Keratinocyte (primary cell): Measurements from ENCODE around the gene DCAF12L2. TPM values are rescaled to one million over a fixed set of nuclear protein-coding genes. Genes with fewer than 3 reads are reported as not detected.

ENCODE experiments used
- DNase-seq: peaks from one replicate; pipeline ENCODE4 v3.0.0-alpha.2; 2011; ENCODE audit warnings: low read depth, missing footprints, low spot score
- FAIRE-seq: peaks from 2 replicates; lab custom pipeline; 2011; peaks lifted over from hg19 to GRCh38; lab: Jason Lieb, UNC
- H2AFZ ChIP-seq: 2 replicates; pipeline ENCODE4 v1.6.0; 2012; ENCODE audit warnings: low read length, control low read depth, inconsistent platforms; ENCODE audit not compliant: control insufficient read depth
- H3K27ac ChIP-seq: 2 replicates; pipeline ENCODE4 v1.5.1; 2011; ENCODE audit warnings: low read length; ENCODE audit not compliant: control insufficient read depth, insufficient read depth
- H3K27me3 ChIP-seq: 3 replicates; pipeline ENCODE4 v1.6.0; 2011; ENCODE audit warnings: low read length; ENCODE audit not compliant: control insufficient read depth, insufficient read depth; ENCODE audit errors: extremely low read depth
- H3K36me3 ChIP-seq, 2 experiments: 2 replicates in 1 of 2; 3 replicates in 1 of 2; pipeline ENCODE4 v1.5.1; 2011; ENCODE audit warnings: low read length in 2 of 2, mild to moderate bottlenecking in 1 of 2; ENCODE audit not compliant: control insufficient read depth in 2 of 2, insufficient read depth in 2 of 2; ENCODE audit errors: extremely low read depth in 1 of 2
- H3K4me1 ChIP-seq: 3 replicates; pipeline ENCODE4 v1.5.1; 2011; ENCODE audit warnings: low read length; ENCODE audit not compliant: control insufficient read depth, insufficient read depth; ENCODE audit errors: extremely low read depth
- H3K4me2 ChIP-seq: 3 replicates; pipeline ENCODE4 v1.6.0; 2011; ENCODE audit warnings: low read depth, low read length; ENCODE audit not compliant: control insufficient read depth, insufficient read depth; ENCODE audit errors: extremely low read depth
- H3K4me3 ChIP-seq, 3 experiments: fragments of 200-600 bp in 1 of 3; sonication (generic) in 1 of 3; 2 replicates in 2 of 3; 3 replicates in 1 of 3; pipeline ENCODE4 v1.5.1; 2011 to 2016; ENCODE audit warnings: low read length in 3 of 3, mild to moderate bottlenecking in 3 of 3, control low read depth in 2 of 3, inconsistent platforms in 1 of 3, low read depth in 1 of 3, mixed read lengths in 1 of 3, mixed run types in 1 of 3, moderate library complexity in 1 of 3; ENCODE audit not compliant: control insufficient read depth in 2 of 3, insufficient read depth in 2 of 3; ENCODE audit errors: extremely low read depth in 1 of 3
- H3K79me2 ChIP-seq: 2 replicates; pipeline ENCODE4 v1.6.0; 2012; ENCODE audit warnings: low read length; ENCODE audit not compliant: control insufficient read depth, insufficient read depth
- H3K9ac ChIP-seq: 3 replicates; pipeline ENCODE4 v1.6.0; 2011; ENCODE audit warnings: low read length; ENCODE audit not compliant: control insufficient read depth, insufficient read depth; ENCODE audit errors: extremely low read depth
- H3K9me1 ChIP-seq: 3 replicates; pipeline ENCODE4 v1.6.0; 2011; ENCODE audit warnings: low read length; ENCODE audit not compliant: control insufficient read depth, insufficient read depth; ENCODE audit errors: extremely low read depth
- H3K9me3 ChIP-seq: 2 replicates; pipeline ENCODE4 v1.5.1; 2012; ENCODE audit warnings: low read depth, low read length; ENCODE audit not compliant: control insufficient read depth
- H4K20me1 ChIP-seq: 3 replicates; pipeline ENCODE4 v1.6.0; 2011; ENCODE audit warnings: low read length; ENCODE audit not compliant: control insufficient read depth, insufficient read depth; ENCODE audit errors: extremely low read depth
- CTCF ChIP-seq, 3 experiments: IDR thresholded peaks in 1 of 3; conservative IDR thresholded peaks in 1 of 3; optimal IDR thresholded peaks in 1 of 3; 2 replicates in 2 of 3; 3 replicates in 1 of 3; pipeline versions ENCODE3 to v1.5.1; 2011; ENCODE audit warnings: low read length in 3 of 3, mild to moderate bottlenecking in 3 of 3, moderate library complexity in 2 of 3, control low read depth in 1 of 3, inconsistent platforms in 1 of 3; ENCODE audit not compliant: insufficient read depth in 2 of 3; ENCODE audit errors: extremely low read depth in 1 of 3
- EZH2 ChIP-seq: IDR thresholded peaks from one replicate; pipeline ENCODE4 v1.6.1; 2012; ENCODE audit warnings: inconsistent platforms, mild to moderate bottlenecking, low read length, moderate library complexity
- dilution Hi-C: fragments of 300-500 bp; cut with MboI; formaldehyde crosslinking; loops from one replicate; pipeline ENCODE4 v1.7.0; 2020; ENCODE audit warnings: low sequenced_read_pairs; ENCODE audit not compliant: extremely low pct_ligation_motif_present
- polyA plus RNA-seq, 5 experiments: library from polyadenylated mRNA; depleted of rRNA in 3 of 5; stranded (reverse) in 3 of 5; stranded (forward) in 1 of 5; unstranded in 1 of 5; fragments of >200 nt; gene quantifications; 1 replicate in 1 of 5; 2 replicates in 3 of 5; 3 replicates in 1 of 5; pipeline versions ENCODE4 v1.2.1 to v1.2.3, GENCODE V29; 2011 to 2012; ENCODE audit warnings: missing spikeins in 2 of 5, low read depth in 1 of 5, low replicate concordance in 1 of 5

The DCAF12L2 gene
- polyA plus RNA-seq, 1 donor (not counting 4 experiments of a cell fraction or from before 2014, with no cell fraction given), result 0.04 TPM

GRCh38 chrX:126167560-126167959 lies 1.5 kb upstream of the DCAF12L2 start:
- Histone ChIP-seq H4K20me1 (no peaks in the 10 kb centered on the region), H3K9me1 (no peaks in the 10 kb centered on the region), H3K9ac (no peak overlapping the region), H3K4me2 (no peak overlapping the region), H3K9me3 (no peaks in the 10 kb centered on the region), H3K27me3 (peaks cover 6% of the 10 kb centered on the region), H3K79me2 (no peaks in the 10 kb centered on the region), H3K36me3 (no peaks in the 10 kb centered on the region), H3K27ac (no peak overlapping the region), H3K4me1 (no peaks in the 10 kb centered on the region), H3K4me3 (no peak overlapping the region), H2AFZ (no peak overlapping the region)
- DNase-seq, result no peak
- dilution Hi-C loops, result no loop called here
- TF ChIP-seq EZH2 (no peak), CTCF (optimal IDR thresholded peaks at IDR 0.05 in 1 of 3, IDR thresholded peaks at IDR 0.05 in 1 of 3, conservative IDR thresholded peaks at IDR 0.05 in 1 of 3; ENCODE audit: extremely low read depth in 1 of 3, insufficient read depth in 2 of 3, low read length in 3 of 3) (no peak)
- no peak for FAIRE-seq

GRCh38 chrX:126165401-126165720 lies 728 bp downstream of the DCAF12L2 start:
- no peaks in the 10 kb centered on the region for H3K79me2 ChIP-seq
- FAIRE-seq, result no peak
- H3K9me1 ChIP-seq, result no peaks in the 10 kb centered on the region

More at GRCh38 chrX:126165401-126165720, 728 bp downstream of the DCAF12L2 start:
- Histone ChIP-seq H2AFZ (no peak overlapping the region), H3K9ac (no peak overlapping the region), H3K27ac (no peak overlapping the region), H3K4me3 (no peak overlapping the region), H3K4me1 (no peaks in the 10 kb centered on the region), H3K27me3 (peaks cover 6% of the 10 kb centered on the region), H3K9me3 (no peaks in the 10 kb centered on the region), H4K20me1 (no peaks in the 10 kb centered on the region), H3K4me2 (no peak overlapping the region), H3K36me3 (no peaks in the 10 kb centered on the region)
- dilution Hi-C loops, result no loop called here
- no peak for TF ChIP-seq EZH2
- TF ChIP-seq CTCF (optimal IDR thresholded peaks at IDR 0.05 in 1 of 3, IDR thresholded peaks at IDR 0.05 in 1 of 3, conservative IDR thresholded peaks at IDR 0.05 in 1 of 3; ENCODE audit: extremely low read depth in 1 of 3, insufficient read depth in 2 of 3, low read length in 3 of 3), result no peak
- DNase-seq, result no peak
